ENCODE measurements around the gene ANKRD9. TPM values are rescaled to one million over a fixed set of nuclear protein-coding genes. Genes with fewer than 3 reads are reported as not detected.

The ANKRD9 gene
- total RNA-seq, 1 donor from 2014 or later, result 26.5 TPM

- no peaks in the 10 kb centered on the region for H3K27me3 Mint-ChIP-seq
- TF ChIP-seq CTCF (IDR thresholded peaks at IDR 0.05; ENCODE audit: unreplicated experiment), result no peak
- peaks cover 23% of the 10 kb centered on the region for H3K36me3 Mint-ChIP-seq (ENCODE audit: insufficient read depth)
- peaks cover 4% of the 10 kb centered on the region for H3K4me1 Mint-ChIP-seq (ENCODE audit: low read depth)
- no peak overlapping the region for H3K4me3 Mint-ChIP-seq (ENCODE audit: low read depth)
- H3K27ac Mint-ChIP-seq, result no peak overlapping the region
- DNase-seq (ENCODE audit: low spot score, unreplicated experiment), result no peak
- no peaks in the 10 kb centered on the region for H3K9me3 Mint-ChIP-seq (ENCODE audit: low read depth)
Observed at GRCh38 chr14:102461490-102462338, 47.9 kb downstream of the ANKRD9 start.

- DNase-seq (ENCODE audit: low spot score, unreplicated experiment), result no peak
- Mint-ChIP-seq H3K27me3 (no peaks in the 10 kb centered on the region), H3K36me3 (ENCODE audit: insufficient read depth) (peaks cover 9% of the 10 kb centered on the region), H3K27ac (no peak overlapping the region), H3K4me3 (ENCODE audit: low read depth) (no peak overlapping the region), H3K9me3 (ENCODE audit: low read depth) (no peaks in the 10 kb centered on the region), H3K4me1 (ENCODE audit: low read depth) (no peaks in the 10 kb centered on the region)
- TF ChIP-seq CTCF (IDR thresholded peaks at IDR 0.05; ENCODE audit: unreplicated experiment), result no peak
Observed at GRCh38 chr14:102457509-102457908, 52.1 kb downstream of the ANKRD9 start.

GRCh38 chr14:102454711-102455110 is 54.9 kb downstream of the ANKRD9 start:
- Mint-ChIP-seq H3K9me3 (ENCODE audit: low read depth) (no peaks in the 10 kb centered on the region), H3K4me3 (ENCODE audit: low read depth) (no peak overlapping the region), H3K27ac (no peak overlapping the region), H3K36me3 (ENCODE audit: insufficient read depth) (peaks cover 14% of the 10 kb centered on the region), H3K27me3 (no peaks in the 10 kb centered on the region), H3K4me1 (ENCODE audit: low read depth) (no peaks in the 10 kb centered on the region)
- no peak for DNase-seq (ENCODE audit: low spot score, unreplicated experiment)
- TF ChIP-seq CTCF (IDR thresholded peaks at IDR 0.05; ENCODE audit: unreplicated experiment), result no peak

- peaks cover 12% of the 10 kb centered on the region for H3K36me3 Mint-ChIP-seq (ENCODE audit: insufficient read depth)
- no peaks in the 10 kb centered on the region for H3K4me1 Mint-ChIP-seq (ENCODE audit: low read depth)
- no peak for DNase-seq (ENCODE audit: low spot score, unreplicated experiment)
- H3K27me3 Mint-ChIP-seq, result no peaks in the 10 kb centered on the region
- no peak for TF ChIP-seq CTCF (IDR thresholded peaks at IDR 0.05; ENCODE audit: unreplicated experiment)
- no peak overlapping the region for H3K4me3 Mint-ChIP-seq (ENCODE audit: low read depth)
- no peak overlapping the region for H3K27ac Mint-ChIP-seq
- no peaks in the 10 kb centered on the region for H3K9me3 Mint-ChIP-seq (ENCODE audit: low read depth)
Observed at GRCh38 chr14:102452302-102452701, 57.3 kb downstream of the ANKRD9 start.

Small RNA genes within 50 kb of the gene (microRNA-seq; reads per million reads assigned to microRNA genes)
- not detected for gene MIR4309 (ENCODE audit: borderline number of aligned reads, unreplicated experiment)

Other genes with a start within 250 kb of the ANKRD9 start
- 34.8 and 38.7 TPM in 2 replicates for gene MOK, start 204.6 kb downstream of the ANKRD9 start, total RNA-seq
- 14.9 and 16.5 TPM in 2 replicates for gene ZNF839, start 190.0 kb downstream of the ANKRD9 start, total RNA-seq
- 25.5 and 27.7 TPM in 2 replicates for gene CINP, start 146.9 kb downstream of the ANKRD9 start, total RNA-seq
- 33.2 and 34.2 TPM in 2 replicates for gene TECPR2, start 146.8 kb downstream of the ANKRD9 start, total RNA-seq
- 36.4 and 41.9 TPM in 2 replicates for gene RCOR1, start 82.9 kb upstream of the ANKRD9 start, total RNA-seq

Data from progenitor cell of endocrine pancreas (in vitro differentiated cells).